Astrocyte (in vitro differentiated cells and primary cell): Measurements from ENCODE around the gene BCAR1. TPM values are rescaled to one million over a fixed set of nuclear protein-coding genes. Genes with fewer than 3 reads are reported as not detected.
A peak's percentile ranks its signal among the peaks of the same experiment; 100 is the strongest.

Experiments used
- DNase-seq: peaks from one replicate; pipeline ENCODE4 v3.0.0-alpha.2; 2010; ENCODE audit warnings: low read depth
- FAIRE-seq: peaks from 2 replicates; lab custom pipeline; 2011; peaks lifted over from hg19 to GRCh38; lab: Jason Lieb, UNC
- H2AFZ ChIP-seq: 2 replicates; pipeline ENCODE4 v1.6.0; 2012; ENCODE audit warnings: low read depth, low read length, inconsistent platforms
- H3K27ac ChIP-seq: 2 replicates; pipeline ENCODE4 v1.5.1; 2011; ENCODE audit warnings: low read depth, low read length, inconsistent platforms
- H3K27me3 ChIP-seq: 2 replicates; pipeline ENCODE4 v1.6.0; 2011; ENCODE audit warnings: low read length, inconsistent platforms; ENCODE audit not compliant: insufficient read depth
- H3K36me3 ChIP-seq: 2 replicates; pipeline ENCODE4 v1.5.1; 2011; ENCODE audit warnings: low read length, inconsistent platforms; ENCODE audit not compliant: insufficient read depth
- H3K4me1 ChIP-seq: 2 replicates; pipeline ENCODE4 v1.5.1; 2011; ENCODE audit warnings: low read length, inconsistent platforms; ENCODE audit not compliant: insufficient read depth
- H3K4me2 ChIP-seq: 2 replicates; pipeline ENCODE4 v1.6.0; 2012; ENCODE audit warnings: low read length, inconsistent platforms
- H3K4me3 ChIP-seq: 2 replicates; pipeline ENCODE4 v1.5.1; 2011; ENCODE audit warnings: low read depth, mild to moderate bottlenecking, low read length, inconsistent platforms; ENCODE audit not compliant: insufficient read depth
- H3K79me2 ChIP-seq: 2 replicates; pipeline ENCODE4 v1.6.0; 2012; ENCODE audit warnings: mild to moderate bottlenecking, low read length, inconsistent platforms; ENCODE audit not compliant: insufficient read depth
- H3K9ac ChIP-seq: 2 replicates; pipeline ENCODE4 v1.6.0; 2012; ENCODE audit warnings: mild to moderate bottlenecking, low read length, inconsistent platforms
- H3K9me3 ChIP-seq: 2 replicates; pipeline ENCODE4 v1.5.1; 2012; ENCODE audit warnings: low read depth, mild to moderate bottlenecking, low read length, inconsistent platforms; ENCODE audit not compliant: insufficient read depth
- H4K20me1 ChIP-seq: 2 replicates; pipeline ENCODE4 v1.6.0; 2012; ENCODE audit warnings: low read length, inconsistent platforms; ENCODE audit not compliant: insufficient read depth
- H3K27ac Mint-ChIP-seq: one replicate; pipeline ENCODE4 v1.8.0; 2021; ENCODE audit warnings: mild to moderate bottlenecking, mixed read lengths; ENCODE audit not compliant: unreplicated experiment
- H3K27me3 Mint-ChIP-seq: one replicate; pipeline ENCODE4 v1.8.0; 2021; ENCODE audit warnings: low read depth, mixed read lengths; ENCODE audit not compliant: unreplicated experiment
- H3K36me3 Mint-ChIP-seq: one replicate; pipeline ENCODE4 v1.8.0; 2021; ENCODE audit warnings: low read depth, mixed read lengths; ENCODE audit not compliant: unreplicated experiment
- H3K4me1 Mint-ChIP-seq: one replicate; pipeline ENCODE4 v1.8.0; 2021; ENCODE audit warnings: low read depth, mixed read lengths; ENCODE audit not compliant: unreplicated experiment
- H3K4me3 Mint-ChIP-seq: one replicate; pipeline ENCODE4 v1.8.0; 2021; ENCODE audit warnings: mild to moderate bottlenecking, moderate library complexity, mixed read lengths; ENCODE audit not compliant: unreplicated experiment
- H3K9me3 Mint-ChIP-seq: one replicate; pipeline ENCODE4 v1.8.0; 2021; ENCODE audit warnings: mild to moderate bottlenecking, mixed read lengths; ENCODE audit not compliant: unreplicated experiment
- CTCF ChIP-seq: IDR thresholded peaks from 2 replicates; pipeline ENCODE4 v1.5.1; 2011; ENCODE audit warnings: low read depth, mild to moderate bottlenecking, inconsistent platforms, low read length, moderate library complexity; ENCODE audit not compliant: insufficient read depth
- EZH2 ChIP-seq: IDR thresholded peaks from 2 replicates; pipeline ENCODE4 v1.6.1; 2012; ENCODE audit warnings: mild to moderate bottlenecking, low read length, inconsistent platforms; ENCODE audit not compliant: insufficient read depth
- total RNA-seq: library from RNA; stranded (reverse); gene quantifications from 2 replicates; pipeline ENCODE4 v1.2.1, GENCODE V29; 2021

BCAR1 gene
- total RNA-seq, 1 donor from 2014 or later: 296 TPM

GRCh38 chr16:75250089-75250808, 1.2 kb downstream of the BCAR1 start:
- Histone ChIP-seq H3K9ac (peak overlapping the region; percentile 96), H3K4me1 (peaks cover 84% of the 10 kb centered on the region), H2AFZ (no peak overlapping the region), H3K79me2 (peaks cover 94% of the 10 kb centered on the region), H3K27ac (peak overlapping the region; percentile 99), H3K27me3 (no peaks in the 10 kb centered on the region), H3K4me3 (peak overlapping the region; percentile 83), H3K36me3 (no peaks in the 10 kb centered on the region), H4K20me1 (peaks cover 75% of the 10 kb centered on the region), H3K4me2 (peak overlapping the region; percentile 91), H3K9me3 (no peaks in the 10 kb centered on the region)
- FAIRE-seq (no peak), DNase-seq (no peak)
- H3K36me3 Mint-ChIP-seq: peaks cover 3% of the 10 kb centered on the region
- no peaks in the 10 kb centered on the region for H3K9me3 Mint-ChIP-seq
- H3K4me1 Mint-ChIP-seq: peaks cover 60% of the 10 kb centered on the region
- no peaks in the 10 kb centered on the region for H3K27me3 Mint-ChIP-seq
- peak overlapping the region; percentile 94 for H3K4me3 Mint-ChIP-seq
- H3K27ac Mint-ChIP-seq: peak overlapping the region; percentile 91
- no peak for TF ChIP-seq EZH2
- TF ChIP-seq CTCF: no peak

GRCh38 chr16:75249441-75249840, 2.0 kb downstream of the BCAR1 start:
- FAIRE-seq: no peak
- peaks cover 56% of the 10 kb centered on the region for H3K4me1 Mint-ChIP-seq
- no peak for TF ChIP-seq CTCF
- no peak for TF ChIP-seq EZH2
- no peaks in the 10 kb centered on the region for H3K27me3 Mint-ChIP-seq
- Histone ChIP-seq H3K9me3 (no peaks in the 10 kb centered on the region), H3K36me3 (no peaks in the 10 kb centered on the region), H3K4me1 (peaks cover 83% of the 10 kb centered on the region), H3K27ac (peak overlapping the region; percentile 99), H4K20me1 (peaks cover 67% of the 10 kb centered on the region), H3K4me2 (peak overlapping the region; percentile 91), H3K9ac (peak overlapping the region; percentile 96), H3K4me3 (peak overlapping the region; percentile 83), H3K27me3 (no peaks in the 10 kb centered on the region), H3K79me2 (peaks cover 92% of the 10 kb centered on the region), H2AFZ (no peak overlapping the region)
- peaks cover 3% of the 10 kb centered on the region for H3K36me3 Mint-ChIP-seq
- H3K27ac Mint-ChIP-seq: peak overlapping the region; percentile 91
- no peak for DNase-seq
- no peaks in the 10 kb centered on the region for H3K9me3 Mint-ChIP-seq
- peak overlapping the region; percentile 94 for H3K4me3 Mint-ChIP-seq
